Lower leg skin (tissue), 4 donors: Measurements from ENCODE around the gene PLB1. TPM values are rescaled to one million over a fixed set of nuclear protein-coding genes. Genes with fewer than 3 reads are reported as not detected.

ENCODE experiments used
- DNase-seq, 2 donors: peaks; one replicate each; pipeline ENCODE4 v3.0.0-alpha.2; 2019; ENCODE audit warnings: low spot score in 2 of 2
- H3K4me3 ChIP-seq: fragments of 200-600 bp; sonication (generic); 2 replicates; pipeline ENCODE4 v1.5.1; 2017; ENCODE audit warnings: mild to moderate bottlenecking, low read depth; ENCODE audit not compliant: poor library complexity, severe bottlenecking
- CTCF ChIP-seq, 3 donors: fragments of 450-650 bp; IDR thresholded peaks; one replicate each; pipeline ENCODE4 v1.5.1; 2016; ENCODE audit warnings: antibody characterized with exemption in 3 of 3, mild to moderate bottlenecking in 3 of 3, moderate library complexity in 2 of 3
- POLR2A ChIP-seq, 2 donors: fragments of 450-650 bp; IDR thresholded peaks; one replicate each; pipeline ENCODE4 v1.6.1; 2016 to 2017; ENCODE audit warnings: antibody characterized with exemption in 2 of 2, mild to moderate bottlenecking in 1 of 2, moderate library complexity in 1 of 2
- WGBS, 2 donors: methylation state at CpG; one replicate each; pipeline ENCODE4 v1.1.5; 2018; 5-methylcytosine and 5-hydroxymethylcytosine counted together
- intact Hi-C: fragments of 100-400 bp; cut with DNase I; formaldehyde crosslinking; loops from one replicate; pipeline ENCODE4 v1.15.0; 2023; ENCODE audit warnings: low total_unique reads
- total RNA-seq, 4 donors: library from RNA; depleted of rRNA; stranded (reverse); fragments of >200 nt; gene quantifications; one replicate each; pipeline ENCODE4 v1.1.0, GENCODE V29; 2016

PLB1 gene
- total RNA-seq, 4 donors from 2014 or later: 3.4 to 10.3 (median 8.9) TPM

GRCh38 chr2:28595323-28595722 is 99.5 kb downstream of the PLB1 start:
- WGBS, 2 donors: 90 to 92% methylated on average over 4 of the region's 4 CpGs

GRCh38 chr2:28598484-28598883 is 102.6 kb downstream of the PLB1 start:
- no peak overlapping the region for H3K4me3 ChIP-seq
- 89 to 95% methylated on average over 7 of the region's 7 CpGs for WGBS, 2 donors
- no peak for TF ChIP-seq CTCF (IDR thresholded peaks at IDR 0.05)
- no peak for TF ChIP-seq POLR2A (IDR thresholded peaks at IDR 0.05)
- no peak for DNase-seq
- intact Hi-C loops: loop anchor here (10.0 kb wide), 1 partner anchor 156 kb away; the partner anchor contains the start of gene PPP1CB

More at GRCh38 chr2:28595323-28595722, 99.5 kb downstream of the PLB1 start:
- intact Hi-C loops: loop anchor here (10.0 kb wide), 1 partner anchor 159 kb away; the partner anchor contains the start of gene PPP1CB
- no peak for DNase-seq
- TF ChIP-seq POLR2A (IDR thresholded peaks at IDR 0.05) (no peak), CTCF (IDR thresholded peaks at IDR 0.05) (no peak)
- H3K4me3 ChIP-seq: no peak overlapping the region

- no peak overlapping the region for H3K4me3 ChIP-seq
- WGBS, 2 donors: 90% methylated on average over 5 of the region's 5 CpGs
- TF ChIP-seq CTCF (IDR thresholded peaks at IDR 0.05) (no peak), POLR2A (IDR thresholded peaks at IDR 0.05) (no peak)
- intact Hi-C loops: no loop called here
- no peak for DNase-seq
Measured at GRCh38 chr2:28600181-28600580, 104.3 kb downstream of the PLB1 start.

- no peak overlapping the region for H3K4me3 ChIP-seq
- DNase-seq: no peak
- intact Hi-C loops: no loop called here
- WGBS, 2 donors: 70 to 98% methylated on average over 2 of the region's 2 CpGs
- no peak for TF ChIP-seq CTCF (IDR thresholded peaks at IDR 0.05)
- TF ChIP-seq POLR2A (IDR thresholded peaks at IDR 0.05): no peak
Measured at GRCh38 chr2:28601616-28602015, 105.8 kb downstream of the PLB1 start.

GRCh38 chr2:28602136-28602660 is 106.3 kb downstream of the PLB1 start:
- no peak for TF ChIP-seq POLR2A (IDR thresholded peaks at IDR 0.05)
- TF ChIP-seq CTCF (IDR thresholded peaks at IDR 0.05): no peak
- intact Hi-C loops: no loop called here
- DNase-seq: no peak
- 78 to 85% methylated on average over 6 of the region's 6 CpGs for WGBS, 2 donors
- no peak overlapping the region for H3K4me3 ChIP-seq
